H1 (cell line): Measurements from ENCODE around the gene SPAG4. TPM values are rescaled to one million over a fixed set of nuclear protein-coding genes. Genes with fewer than 3 reads are reported as not detected.

Experiments
- CTCF ChIA-PET: fragments of 300-600 bp; sonication (Branson Sonifier 250); formaldehyde crosslinking; loops from one replicate; lab custom pipeline; 2021; ENCODE audit not compliant: partially characterized antibody; lab: Charles Lee
- POLR2A ChIA-PET: fragments of 300-600 bp; sonication (Branson Sonifier 250); formaldehyde crosslinking; loops from one replicate; lab custom pipeline; 2021; ENCODE audit warnings: inconsistent platforms; ENCODE audit not compliant: partially characterized antibody; lab: Charles Lee
- DNase-seq, 2 experiments: peaks; one replicate each; pipeline versions ENCODE4 v3.0.0 to v3.0.0-alpha.2; 2010 to 2022; ENCODE audit warnings: low spot score in 2 of 2, low read depth in 1 of 2, mixed read lengths in 1 of 2
- FAIRE-seq: peaks from 2 replicates; lab custom pipeline; 2011; peaks lifted over from hg19 to GRCh38; lab: Jason Lieb, UNC
- H2AFZ ChIP-seq: 2 replicates; pipeline ENCODE4 v1.8.1; 2012; ENCODE audit warnings: low read length, inconsistent platforms
- H2AK5ac ChIP-seq: 2 replicates; pipeline ENCODE4 v1.6.1; 2013; ENCODE audit warnings: low read depth, low read length
- H2BK120ac ChIP-seq: replicated peaks from 2 replicates; pipeline ENCODE3; 2013; ENCODE audit warnings: low read depth, low read length, inconsistent platforms
- H2BK12ac ChIP-seq: 2 replicates; pipeline ENCODE4 v1.6.1; 2013; ENCODE audit warnings: low read depth, low read length
- H2BK15ac ChIP-seq: 2 replicates; pipeline ENCODE4 v1.6.1; 2013; ENCODE audit warnings: low read length
- H2BK20ac ChIP-seq: 2 replicates; pipeline ENCODE4 v1.6.1; 2013; ENCODE audit warnings: low read length
- H2BK5ac ChIP-seq: 2 replicates; pipeline ENCODE4 v1.6.1; 2013; ENCODE audit warnings: low read depth, low read length
- H3K14ac ChIP-seq: 2 replicates; pipeline ENCODE4 v1.6.1; 2013; ENCODE audit warnings: inconsistent platforms; ENCODE audit not compliant: insufficient read length
- H3K18ac ChIP-seq: 2 replicates; pipeline ENCODE4 v1.6.1; 2013; ENCODE audit warnings: low read length; ENCODE audit errors: extremely low read depth
- H3K23ac ChIP-seq: 2 replicates; pipeline ENCODE4 v1.6.1; 2013; ENCODE audit warnings: inconsistent platforms; ENCODE audit not compliant: insufficient read length
- H3K23me2 ChIP-seq: 2 replicates; pipeline ENCODE4 v1.6.1; 2013; ENCODE audit warnings: low read depth, low read length
- H3K27ac ChIP-seq: 2 replicates; pipeline ENCODE4 v1.6.1; 2011; ENCODE audit warnings: low read depth, low read length, inconsistent platforms
- H3K27me3 ChIP-seq, 4 experiments: replicated peaks in 1 of 4; 1 replicate in 1 of 4; 2 replicates in 3 of 4; pipeline versions ENCODE4 v1.6.1 to v1.8.1; 2011 to 2013; ENCODE audit warnings: low read length in 3 of 4, mild to moderate bottlenecking in 3 of 4, inconsistent platforms in 2 of 4, mixed read lengths in 2 of 4, moderate library complexity in 1 of 4; ENCODE audit not compliant: control insufficient read depth in 3 of 4, insufficient read depth in 3 of 4; ENCODE audit errors: extremely low read depth in 1 of 4
- H3K36me3 ChIP-seq, 4 experiments: 2 replicates each; pipeline versions ENCODE4 v1.6.1 to v1.8.1; 2011 to 2013; ENCODE audit warnings: mild to moderate bottlenecking in 4 of 4, low read length in 3 of 4, moderate library complexity in 2 of 4, control low read depth in 1 of 4, inconsistent platforms in 1 of 4; ENCODE audit not compliant: insufficient read depth in 4 of 4, control insufficient read depth in 2 of 4
- H3K4ac ChIP-seq: replicated peaks from 2 replicates; pipeline ENCODE3; 2013; ENCODE audit warnings: low read length, low read depth, mixed read lengths, inconsistent platforms; ENCODE audit not compliant: insufficient read length
- H3K4me1 ChIP-seq, 4 experiments: replicated peaks in 1 of 4; 1 replicate in 1 of 4; 2 replicates in 3 of 4; pipeline versions ENCODE4 v1.6.1 to v1.8.1; 2011 to 2013; ENCODE audit warnings: low read length in 3 of 4, inconsistent platforms in 2 of 4, mixed read lengths in 1 of 4; ENCODE audit not compliant: insufficient read depth in 4 of 4, control insufficient read depth in 3 of 4
- H3K4me2 ChIP-seq, 2 experiments: 2 replicates each; pipeline versions ENCODE4 v1.6.1 to v1.8.1; 2011 to 2013; ENCODE audit warnings: low read depth in 2 of 2, low read length in 2 of 2, control low read depth in 1 of 2, inconsistent platforms in 1 of 2, mild to moderate bottlenecking in 1 of 2; ENCODE audit not compliant: insufficient read depth in 1 of 2
- H3K4me3 ChIP-seq, 4 experiments: fragments of 200-600, 300-600 bp in 1 of 4; sonication (generic), shearing (Covaris generic), sonication (Bioruptor Twin) in 1 of 4; 2 replicates each; pipeline versions ENCODE4 v1.5.1 to v1.8.1; 2011 to 2016; ENCODE audit warnings: low read length in 4 of 4, low read depth in 3 of 4, control low read depth in 2 of 4, inconsistent platforms in 2 of 4, mild to moderate bottlenecking in 2 of 4, mixed read lengths in 1 of 4, moderate library complexity in 1 of 4; ENCODE audit not compliant: insufficient read depth in 2 of 4; ENCODE audit errors: extremely low read depth in 1 of 4
- H3K56ac ChIP-seq: replicated peaks from 2 replicates; pipeline ENCODE3; 2013; ENCODE audit warnings: low read depth, mild to moderate bottlenecking, mixed read lengths, low read length, inconsistent platforms; ENCODE audit not compliant: insufficient read length
- H3K79me1 ChIP-seq: 2 replicates; pipeline ENCODE4 v1.6.1; 2013; ENCODE audit warnings: low read depth, low read length, control low read depth
- H3K79me2 ChIP-seq, 2 experiments: 2 replicates each; pipeline versions ENCODE4 v1.6.1 to v1.8.1; 2012 to 2013; ENCODE audit warnings: low read length in 2 of 2, mild to moderate bottlenecking in 2 of 2, inconsistent platforms in 1 of 2; ENCODE audit not compliant: insufficient read depth in 2 of 2, control insufficient read depth in 1 of 2
- H3K9ac ChIP-seq, 4 experiments: replicated peaks in 1 of 4; 1 replicate in 1 of 4; 2 replicates in 3 of 4; pipeline versions ENCODE4 v1.6.1 to v1.8.1; 2011 to 2013; ENCODE audit warnings: low read depth in 3 of 4, low read length in 3 of 4, control low read depth in 2 of 4, mild to moderate bottlenecking in 2 of 4, moderate library complexity in 2 of 4, inconsistent platforms in 1 of 4; ENCODE audit errors: extremely low read depth in 1 of 4
- H3K9me3 ChIP-seq, 2 experiments: 2 replicates each; pipeline versions ENCODE4 v1.6.1 to v1.8.1; 2012 to 2013; ENCODE audit warnings: mild to moderate bottlenecking in 2 of 2, moderate library complexity in 2 of 2, control low read depth in 1 of 2, inconsistent platforms in 1 of 2, low read depth in 1 of 2, low read length in 1 of 2, mixed read lengths in 1 of 2; ENCODE audit not compliant: insufficient read depth in 2 of 2
- H4K20me1 ChIP-seq, 2 experiments: replicated peaks in 1 of 2; 2 replicates each; pipeline versions ENCODE3 to v1.8.1; 2011 to 2013; ENCODE audit warnings: inconsistent platforms in 2 of 2, low read length in 2 of 2, mild to moderate bottlenecking in 1 of 2; ENCODE audit not compliant: insufficient read depth in 2 of 2, control insufficient read depth in 1 of 2
- H4K5ac ChIP-seq: 2 replicates; pipeline ENCODE4 v1.6.1; 2013; ENCODE audit warnings: low read length, low read depth, mixed read lengths, inconsistent platforms; ENCODE audit not compliant: insufficient read length
- H4K8ac ChIP-seq: 2 replicates; pipeline ENCODE4 v1.8.0; 2013; ENCODE audit warnings: mild to moderate bottlenecking, moderate library complexity, low read length, inconsistent platforms; ENCODE audit not compliant: insufficient read depth; ENCODE audit errors: extremely low read depth
- H4K91ac ChIP-seq: replicated peaks from 2 replicates; pipeline ENCODE3; 2013; ENCODE audit warnings: low read length, mixed read lengths, inconsistent platforms; ENCODE audit not compliant: insufficient read length
- TBP ChIP-seq: IDR thresholded peaks from 2 replicates; pipeline ENCODE4 v1.6.1; 2011; ENCODE audit warnings: low read depth, low read length, improper control_type of control experiment
- WGBS, 2 experiments: shearing (Covaris generic) in 1 of 2; methylation state at CpG; one replicate each; pipeline versions ENCODE4 v1.1.6 to v1.1.7; 2013 to 2015; ENCODE audit warnings: low lambda C conversion rate in 2 of 2, mixed read lengths in 2 of 2, inconsistent platforms in 1 of 2, low coverage in 1 of 2, missing lambda C conversion rate in 1 of 2; ENCODE audit not compliant: insufficient replicate concordance in 2 of 2, insufficient coverage in 1 of 2, insufficient read length in 1 of 2; ENCODE audit errors: extremely low coverage in 1 of 2, missing lambda C conversion rate in 1 of 2; 5-methylcytosine and 5-hydroxymethylcytosine counted together
- polyA plus RNA-seq, 7 experiments: library from polyadenylated mRNA; depleted of rRNA in 3 of 7; stranded (reverse) in 5 of 7; unstranded in 2 of 7; fragments of >200 nt in 5 of 7; fragments of 200-250 nt in 2 of 7; gene quantifications; 1 replicate in 5 of 7; 2 replicates in 1 of 7; 4 replicates in 1 of 7; pipeline versions ENCODE4 v1.2.1 to v1.2.3, GENCODE V29; 2011 to 2013; ENCODE audit warnings: missing spikeins in 2 of 7, mixed read lengths in 2 of 7
- total RNA-seq: library from RNA; stranded (reverse); fragmentation: NEBNext Ultra II Directional; extraction: Animal tissue kit (Norgen Biotek cat#: 25700); gene quantifications from 2 replicates; pipeline ENCODE4 v1.2.1, GENCODE V29; 2021

SPAG4 gene
- total and polyA plus RNA-seq, 2 of the 8 experiments (the other 6 are each of a cell fraction or from before 2014, with no cell fraction given) = 2.4 to 6.0 TPM

DNA sequence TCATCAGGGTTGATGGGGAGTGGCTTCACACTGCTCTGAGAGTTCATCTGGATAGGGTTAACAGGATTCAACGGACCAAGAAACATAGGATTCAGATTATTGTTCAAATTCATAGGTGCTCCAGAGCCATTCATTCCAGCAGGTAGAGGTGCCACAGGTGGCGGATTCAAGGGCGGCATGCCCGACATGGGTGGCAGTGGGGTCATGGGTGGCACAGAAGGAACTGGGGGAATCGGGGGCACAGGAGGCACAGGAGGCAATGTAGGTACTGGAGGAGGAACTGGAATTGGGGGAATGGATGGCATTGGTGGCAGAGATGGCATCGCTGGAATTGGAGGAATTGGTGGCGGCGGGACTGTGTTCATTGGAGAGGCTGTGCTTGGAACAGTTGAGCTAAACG lies 38.8 kb downstream of the SPAG4 start:
- ChIA-PET POLR2A (interaction anchor here (1.0 to 4.4 kb wide), 9 partner anchors 8 to 88 kb away, joined by 3 to 43 read pairs (median 5); partner anchors contain the start of genes CPNE1, RBM12 and RBM39), CTCF (no interaction called here)
- Histone ChIP-seq H3K36me3 (peaks cover 10 to 53% (median 25%) of the 10 kb centered on the region in 4 experiments; a peak in 7 of 8 replicates), H2AFZ (no peak overlapping the region), H3K4me1 (peaks cover 0 to 2% (median 0%) of the 10 kb centered on the region in 4 experiments; a peak in 1 of 7 replicates), H2BK120ac (no peak overlapping the region), H3K9ac (no peak overlapping the region), H3K4ac (no peak overlapping the region), H4K20me1 (peaks cover 38 to 41% of the 10 kb centered on the region in 2 experiments), H3K18ac (no peak overlapping the region), H3K4me2 (no peak overlapping the region), H3K56ac (no peak overlapping the region), H4K8ac (no peak overlapping the region; the same call in 1 of the 2 replicates), H3K4me3 (no peak overlapping the region), H3K9me3 (no peaks in the 10 kb centered on the region), H2BK12ac (no peak overlapping the region), H3K79me2 (peaks cover 54 to 100% of the 10 kb centered on the region in 2 experiments), H2AK5ac (no peak overlapping the region), H3K23ac (no peak overlapping the region), H3K27me3 (no peaks in the 10 kb centered on the region), H4K91ac (no peak overlapping the region), H2BK5ac (no peak overlapping the region), H2BK20ac (no peak overlapping the region), H3K14ac (no peak overlapping the region), H3K79me1 (peaks cover 14% of the 10 kb centered on the region), H3K27ac (no peak overlapping the region), H4K5ac (no peak overlapping the region), H3K23me2 (no peaks in the 10 kb centered on the region), H2BK15ac (no peak overlapping the region)
- DNase-seq (peak in 1 of 2 experiments; percentile 28), FAIRE-seq (no peak)
- TF ChIP-seq TBP = no peak
- 95% methylated on average over 9 of the region's 9 CpGs; no CpG with 5 or more reads in 1 of the 2 experiments for WGBS, 2 experiments
